G401 (cell line): ENCODE data around the gene SH3GL2. TPM values are rescaled to one million over a fixed set of nuclear protein-coding genes. Genes with fewer than 3 reads are reported as not detected.

Experiments
- DNase-seq: peaks from one replicate; pipeline ENCODE4 v3.0.0-alpha.2; 2015; ENCODE audit warnings: low spot score
- in situ Hi-C: cut with HindIII; loops from 2 replicates; pipeline ENCODE4 v1.10.0; 2016; ENCODE audit warnings: low sequenced_read_pairs, mixed read lengths
- total RNA-seq: library from RNA; depleted of rRNA; stranded (reverse); fragments of >200 nt; shearing (Covaris generic); gene quantifications from 2 replicates; pipeline ENCODE4 v1.2.3, GENCODE V29; 2014

Gene SH3GL2
- total RNA-seq, 1 experiment from 2014 or later = not detected

- no peak for DNase-seq
- in situ Hi-C loops = no loop called here
Measured at GRCh38 chr9:17789316-17789715, 210.4 kb downstream of the SH3GL2 start.

- in situ Hi-C loops = no loop called here
Measured at GRCh38 chr9:17793713-17794622, 215.1 kb downstream of the SH3GL2 start.

GRCh38 chr9:17795744-17796143 lies 216.9 kb downstream of the SH3GL2 start:
- in situ Hi-C loops = no loop called here

More at GRCh38 chr9:17793713-17794622, 215.1 kb downstream of the SH3GL2 start:
- peak; percentile 60 for DNase-seq

GRCh38 chr9:17799369-17799768 lies 220.5 kb downstream of the SH3GL2 start:
- in situ Hi-C loops = no loop called here

More at GRCh38 chr9:17795744-17796143, 216.9 kb downstream of the SH3GL2 start:
- DNase-seq = no peak

GRCh38 chr9:17800418-17800817 lies 221.6 kb downstream of the SH3GL2 start:
- DNase-seq = peak; percentile 72
- in situ Hi-C loops = no loop called here

More at GRCh38 chr9:17799369-17799768, 220.5 kb downstream of the SH3GL2 start:
- DNase-seq = no peak

GRCh38 chr9:17802249-17802857 lies 223.5 kb downstream of the SH3GL2 start:
- peak; percentile 71 for DNase-seq
- in situ Hi-C loops = no loop called here

GRCh38 chr9:17807613-17808282 lies 228.9 kb downstream of the SH3GL2 start:
- in situ Hi-C loops = no loop called here
- no peak for DNase-seq

- no peak for DNase-seq
- in situ Hi-C loops = no loop called here
Measured at GRCh38 chr9:17810317-17810716, 231.5 kb downstream of the SH3GL2 start.

- in situ Hi-C loops = no loop called here
- DNase-seq = peak; percentile 85
Measured at GRCh38 chr9:17810728-17811571, 232.1 kb downstream of the SH3GL2 start.

- no peak for DNase-seq
- in situ Hi-C loops = no loop called here
Measured at GRCh38 chr9:17813798-17814197, 234.9 kb downstream of the SH3GL2 start.

GRCh38 chr9:17816431-17817027 lies 237.7 kb downstream of the SH3GL2 start:
- no peak for DNase-seq
- in situ Hi-C loops = no loop called here

- no peak for DNase-seq
- in situ Hi-C loops = no loop called here
Measured at GRCh38 chr9:17824191-17824590, 245.3 kb downstream of the SH3GL2 start.

GRCh38 chr9:17824616-17825264 lies 245.9 kb downstream of the SH3GL2 start:
- in situ Hi-C loops = no loop called here
- peak; percentile 96 for DNase-seq

- in situ Hi-C loops = no loop called here
Measured at GRCh38 chr9:17825265-17825659, 246.4 kb downstream of the SH3GL2 start.

GRCh38 chr9:17829064-17829463 lies 250.2 kb downstream of the SH3GL2 start:
- in situ Hi-C loops = no loop called here
- DNase-seq = no peak

More at GRCh38 chr9:17825265-17825659, 246.4 kb downstream of the SH3GL2 start:
- peak; percentile 30 for DNase-seq

- DNase-seq = no peak
- in situ Hi-C loops = no loop called here
Measured at GRCh38 chr9:17829812-17830385, 251.0 kb downstream of the SH3GL2 start.

- no peak for DNase-seq
- in situ Hi-C loops = no loop called here
Measured at GRCh38 chr9:17832812-17833211, 253.9 kb downstream of the SH3GL2 start.

GRCh38 chr9:17833846-17834245 lies 255.0 kb downstream of the SH3GL2 start:
- in situ Hi-C loops = no loop called here

More at GRCh38 chr9:17833846-17834245, 255.0 kb downstream of the SH3GL2 start:
- no peak for DNase-seq
